T-helper 2 cell treated with Interferon-gamma antibody and Interleukin-4, amounts not matched to agents 5 μg/mL and 100 μg/mL, for 36 hours (primary cell): ENCODE results near the gene OR8J1.
"Not testable (repeated sequence)": the region's sequence is repeated elsewhere in the genome, so short reads cannot be mapped to it uniquely, and the experiment has no call there.

Source experiments
- DNase-seq: peaks from one replicate; pipeline ENCODE4 v3.0.0; 2021; ENCODE audit warnings: low spot score
- H3K27ac Mint-ChIP-seq: one replicate; pipeline ENCODE4 v1.8.0; 2021; ENCODE audit warnings: mild to moderate bottlenecking, mixed read lengths
- H3K27me3 Mint-ChIP-seq: one replicate; pipeline ENCODE4 v1.8.0; 2021; ENCODE audit warnings: low read depth, mixed read lengths
- H3K36me3 Mint-ChIP-seq: one replicate; pipeline ENCODE4 v1.8.0; 2021; ENCODE audit warnings: low read depth, mixed read lengths
- H3K4me1 Mint-ChIP-seq: one replicate; pipeline ENCODE4 v1.8.0; 2021; ENCODE audit warnings: low read depth, mixed read lengths
- H3K4me3 Mint-ChIP-seq: one replicate; pipeline ENCODE4 v1.8.0; 2022; ENCODE audit warnings: mild to moderate bottlenecking, moderate library complexity, mixed read lengths
- H3K9me3 Mint-ChIP-seq: one replicate; pipeline ENCODE4 v1.8.0; 2021; ENCODE audit warnings: mixed read lengths

OR8J1 gene, protein sequence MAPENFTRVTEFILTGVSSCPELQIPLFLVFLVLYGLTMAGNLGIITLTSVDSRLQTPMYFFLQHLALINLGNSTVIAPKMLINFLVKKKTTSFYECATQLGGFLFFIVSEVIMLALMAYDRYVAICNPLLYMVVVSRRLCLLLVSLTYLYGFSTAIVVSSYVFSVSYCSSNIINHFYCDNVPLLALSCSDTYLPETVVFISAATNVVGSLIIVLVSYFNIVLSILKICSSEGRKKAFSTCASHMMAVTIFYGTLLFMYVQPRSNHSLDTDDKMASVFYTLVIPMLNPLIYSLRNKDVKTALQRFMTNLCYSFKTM

DNA sequence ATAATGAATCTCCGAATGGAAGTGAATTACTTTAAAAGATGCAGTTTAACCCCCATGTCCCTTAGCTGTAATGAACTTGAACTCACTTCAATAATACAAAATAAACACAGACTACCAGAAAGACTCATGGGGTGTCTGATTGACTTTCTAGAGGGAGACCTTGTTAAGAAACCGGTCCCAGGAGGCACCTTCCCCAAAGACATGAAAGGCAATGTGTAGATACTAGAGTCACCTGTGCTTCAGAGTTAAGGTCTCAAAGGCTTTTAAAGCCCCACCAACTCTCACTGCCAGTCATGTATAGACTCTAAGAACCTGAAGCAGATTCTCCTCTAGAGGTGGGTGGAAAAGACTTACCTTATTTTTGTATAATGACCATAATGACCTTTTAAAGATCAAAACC, at the start of gene OR8J1:
OR8J1 (plus strand) TSS at position 301 of the 400 bp plus-strand sequence. CDS start 5,956 bp downstream, outside the sequence.
- H3K9me3 Mint-ChIP-seq = peaks cover 37% of the 10 kb centered on the region
- H3K36me3 Mint-ChIP-seq = no peaks in the 10 kb centered on the region
- H3K27ac Mint-ChIP-seq = no peak within 1 kb of the TSS
- no peak within 1 kb of the TSS for H3K4me3 Mint-ChIP-seq
- no peaks in the 10 kb centered on the region for H3K4me1 Mint-ChIP-seq
- DNase-seq = no peak
- no peaks in the 10 kb centered on the region for H3K27me3 Mint-ChIP-seq

DNA sequence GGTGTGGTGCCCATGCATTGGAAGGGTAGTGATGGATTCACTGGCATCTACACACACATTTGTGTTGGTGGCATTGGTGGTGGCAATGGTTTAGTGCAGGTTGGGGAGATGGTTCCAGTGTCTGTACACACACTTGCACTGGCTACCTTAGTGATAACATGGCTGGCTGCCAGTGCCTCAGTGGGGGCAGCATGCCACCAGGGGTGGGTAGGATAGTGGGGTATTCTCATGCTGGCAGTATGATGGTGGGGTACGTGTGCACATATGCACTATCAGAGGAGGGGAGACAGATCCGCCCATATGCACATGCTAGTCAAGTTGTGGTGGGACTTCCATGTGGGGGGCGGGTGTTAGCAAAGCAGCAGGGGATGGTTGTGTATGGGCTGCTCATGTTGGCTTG, 46.3 kb upstream of the OR8J1 start:
- no peak overlapping the region for H3K27ac Mint-ChIP-seq
- no peak for DNase-seq
- no peak overlapping the region for H3K4me3 Mint-ChIP-seq
- no peaks in the 10 kb centered on the region for H3K4me1 Mint-ChIP-seq
- no peaks in the 10 kb centered on the region for H3K27me3 Mint-ChIP-seq
- H3K36me3 Mint-ChIP-seq = no peaks in the 10 kb centered on the region
- H3K9me3 Mint-ChIP-seq = peaks cover 68% of the 10 kb centered on the region

DNA sequence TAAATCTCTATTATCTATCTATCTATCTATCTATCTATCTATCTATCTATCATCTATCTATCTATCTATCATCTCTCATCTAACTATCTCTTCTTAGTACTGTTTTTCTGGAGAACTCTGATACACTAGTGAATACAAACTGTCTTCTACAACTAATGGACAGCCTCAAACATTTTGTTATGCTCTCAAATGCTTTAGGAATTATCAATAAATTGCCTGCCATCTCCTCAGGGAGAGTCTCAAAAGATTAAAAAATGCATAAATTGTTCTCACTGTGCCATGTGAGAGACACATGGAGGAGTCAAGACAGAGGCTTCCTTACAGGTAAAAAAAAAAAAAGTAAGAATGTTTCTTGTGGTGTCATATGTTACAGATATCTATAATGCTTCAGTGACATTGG, 39.2 kb upstream of the OR8J1 start, which contains the start of gene OR8K3:
OR8K3 (plus strand) TSS at position 301 of the 400 bp plus-strand sequence. CDS start 3,163 bp downstream, outside the sequence.
- Mint-ChIP-seq H3K27ac (no peak within 1 kb of the TSS), H3K27me3 (no peaks in the 10 kb centered on the region), H3K9me3 (peaks cover 48% of the 10 kb centered on the region), H3K4me3 (no peak within 1 kb of the TSS), H3K4me1 (no peaks in the 10 kb centered on the region), H3K36me3 (no peaks in the 10 kb centered on the region)
- DNase-seq = no peak

DNA sequence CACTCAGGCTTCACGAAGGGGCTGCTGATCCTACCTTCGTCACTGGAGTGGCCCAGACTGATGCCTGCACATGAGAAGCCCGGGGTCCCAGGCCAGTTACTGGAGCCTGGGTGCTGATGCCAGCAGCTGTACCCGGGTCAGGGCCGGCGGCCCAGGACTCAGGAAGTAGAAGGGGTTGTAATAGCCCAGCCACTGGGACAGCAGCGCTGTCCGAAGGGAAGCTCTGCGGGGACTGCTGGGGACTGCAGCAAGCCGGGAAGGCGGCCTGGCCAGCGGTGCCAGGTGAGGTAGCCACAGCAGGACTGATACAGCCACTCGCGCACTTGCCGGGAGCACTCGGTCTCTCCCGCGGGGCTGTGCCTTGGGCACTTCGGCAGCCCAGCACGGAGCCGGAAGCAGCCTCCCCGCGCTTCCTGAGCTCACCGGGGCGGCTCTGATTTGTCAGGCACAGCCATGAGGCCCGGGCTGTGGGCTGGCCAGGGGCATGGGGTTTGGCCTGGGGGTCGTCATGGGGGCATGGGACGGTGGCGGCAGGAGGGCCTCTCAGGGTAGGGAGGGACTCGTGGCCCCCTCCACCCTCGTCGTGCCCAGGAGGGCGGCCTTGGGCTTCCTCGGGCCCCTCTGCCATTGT, 22.1 kb upstream of the OR8J1 start:
- H3K27me3 Mint-ChIP-seq = no peaks in the 10 kb centered on the region
- DNase-seq = no peak
- H3K9me3 Mint-ChIP-seq = peaks cover 30% of the 10 kb centered on the region
- H3K4me3 Mint-ChIP-seq = no peak overlapping the region
- H3K36me3 Mint-ChIP-seq = no peaks in the 10 kb centered on the region
- no peaks in the 10 kb centered on the region for H3K4me1 Mint-ChIP-seq
- H3K27ac Mint-ChIP-seq = no peak overlapping the region

DNA sequence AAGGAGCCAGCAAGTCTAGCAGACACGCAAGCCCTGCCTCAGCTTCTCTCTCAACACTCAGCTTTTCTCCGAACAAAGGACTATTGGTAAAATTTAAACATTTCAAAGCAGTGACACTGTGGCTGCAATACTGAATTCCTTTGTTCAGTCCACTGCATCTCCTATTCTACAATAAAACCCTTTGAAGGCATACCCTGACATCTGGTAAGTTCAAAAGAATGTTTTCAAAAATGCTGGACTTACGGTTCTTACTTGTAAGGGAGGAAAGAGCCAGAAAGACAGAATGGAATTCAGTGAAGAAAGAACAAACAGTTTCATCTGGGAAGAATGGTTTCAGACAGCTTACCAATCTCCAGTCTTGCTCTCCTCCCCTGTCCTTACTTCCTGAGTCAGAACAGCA, 20.9 kb upstream of the OR8J1 start:
- no peaks in the 10 kb centered on the region for H3K4me1 Mint-ChIP-seq
- peaks cover 29% of the 10 kb centered on the region for H3K9me3 Mint-ChIP-seq
- no peak overlapping the region for H3K27ac Mint-ChIP-seq
- no peaks in the 10 kb centered on the region for H3K27me3 Mint-ChIP-seq
- no peaks in the 10 kb centered on the region for H3K36me3 Mint-ChIP-seq
- no peak for DNase-seq
- no peak overlapping the region for H3K4me3 Mint-ChIP-seq

DNA sequence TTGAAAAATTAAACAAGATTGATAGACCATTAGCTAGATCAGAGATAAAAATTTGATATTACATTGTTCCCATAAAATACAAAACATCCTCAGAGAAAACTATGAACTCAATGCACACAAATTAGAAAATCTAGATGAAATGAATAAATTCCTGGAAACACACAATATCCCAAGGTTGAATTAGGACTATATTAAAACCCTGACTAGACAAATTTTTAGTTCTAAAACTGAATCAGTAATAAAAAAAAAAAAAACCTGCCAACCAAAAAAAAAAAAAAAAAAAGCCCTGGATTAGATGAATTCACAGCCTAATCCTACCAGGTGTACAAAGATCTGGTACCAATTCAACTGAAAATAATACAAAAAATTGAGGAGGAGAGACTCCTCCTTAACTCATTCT, 13.8 kb upstream of the OR8J1 start:
- Mint-ChIP-seq H3K27ac (no peak overlapping the region), H3K9me3 (peaks cover 56% of the 10 kb centered on the region), H3K27me3 (no peaks in the 10 kb centered on the region), H3K4me3 (no peak overlapping the region), H3K36me3 (no peaks in the 10 kb centered on the region), H3K4me1 (no peaks in the 10 kb centered on the region)
- DNase-seq = no peak

DNA sequence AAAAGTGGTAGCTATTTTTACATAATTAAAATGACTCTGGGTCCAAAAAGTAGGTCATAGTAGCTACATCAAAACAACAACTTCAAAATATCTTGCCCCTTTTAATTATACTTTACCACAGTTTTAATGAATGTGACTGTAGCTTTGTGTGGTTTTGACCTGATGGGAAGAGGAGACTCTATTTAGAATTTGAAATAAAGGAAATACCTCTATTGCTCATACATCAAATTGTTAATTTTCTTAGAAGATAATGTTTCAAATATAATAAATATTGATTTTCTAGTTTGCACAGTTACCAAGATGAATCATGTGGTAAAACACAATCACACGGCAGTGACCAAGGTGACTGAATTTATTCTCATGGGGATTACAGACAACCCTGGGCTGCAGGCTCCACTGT, 8.4 kb upstream of the OR8J1 start, which contains the start of gene OR8K1:
OR8K1 (plus strand) TSS at position 301 of the 400 bp plus-strand sequence; CDS start at position 301, 0 bp downstream.
- Mint-ChIP-seq H3K4me3 (no peak within 1 kb of the TSS), H3K27me3 (no peaks in the 10 kb centered on the region), H3K36me3 (no peaks in the 10 kb centered on the region), H3K4me1 (no peaks in the 10 kb centered on the region), H3K27ac (no peak within 1 kb of the TSS), H3K9me3 (peaks cover 44% of the 10 kb centered on the region)
- no peak for DNase-seq

DNA sequence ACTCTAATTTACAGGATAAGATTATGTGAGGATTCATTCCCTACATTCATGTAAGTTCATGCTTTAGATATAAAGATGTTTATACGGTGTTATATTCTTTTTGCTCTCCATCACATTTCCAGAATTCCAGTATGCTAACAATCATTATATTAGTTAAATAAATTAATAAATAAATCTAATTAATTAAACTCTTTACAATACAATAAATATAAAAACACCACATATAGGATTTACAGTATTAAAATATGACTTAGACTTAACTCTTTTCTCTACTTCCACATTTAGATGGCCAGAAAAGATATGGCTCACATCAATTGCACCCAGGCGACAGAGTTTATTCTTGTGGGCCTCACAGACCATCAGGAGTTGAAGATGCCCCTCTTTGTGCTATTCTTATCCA, 21.2 kb downstream of the OR8J1 start, which contains the start of gene OR8U1:
OR8U1 (plus strand) TSS at position 301 of the 400 bp plus-strand sequence; CDS start at position 301, 0 bp downstream.
- Mint-ChIP-seq H3K27ac (no peak within 1 kb of the TSS), H3K4me1 (no peaks in the 10 kb centered on the region), H3K27me3 (no peaks in the 10 kb centered on the region), H3K36me3 (no peaks in the 10 kb centered on the region), H3K4me3 (no peak within 1 kb of the TSS), H3K9me3 (peaks cover 46% of the 10 kb centered on the region)
- no peak for DNase-seq

DNA sequence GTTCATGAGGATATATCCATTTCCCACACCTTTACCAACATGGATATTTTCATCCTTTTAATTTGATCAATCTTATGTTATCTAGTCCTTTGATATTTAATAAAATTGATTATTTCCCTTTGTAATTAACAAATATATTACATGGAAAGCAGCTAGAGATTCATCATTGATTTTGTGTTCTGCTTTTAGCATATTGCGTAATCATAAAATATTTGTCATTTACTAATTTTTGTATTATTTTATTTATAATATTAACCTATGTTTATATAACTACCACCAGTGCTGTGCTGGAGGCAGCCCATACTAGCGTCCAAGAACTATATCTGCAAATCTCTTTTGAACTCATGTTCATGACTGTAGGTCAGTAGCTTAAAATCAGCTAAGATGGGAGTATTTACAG, 26.0 kb downstream of the OR8J1 start:
- H3K27ac Mint-ChIP-seq = no peak overlapping the region
- peaks cover 36% of the 10 kb centered on the region for H3K9me3 Mint-ChIP-seq
- no peak for DNase-seq
- H3K4me3 Mint-ChIP-seq = no peak overlapping the region
- H3K36me3 Mint-ChIP-seq = no peaks in the 10 kb centered on the region
- no peaks in the 10 kb centered on the region for H3K27me3 Mint-ChIP-seq
- no peaks in the 10 kb centered on the region for H3K4me1 Mint-ChIP-seq

DNA sequence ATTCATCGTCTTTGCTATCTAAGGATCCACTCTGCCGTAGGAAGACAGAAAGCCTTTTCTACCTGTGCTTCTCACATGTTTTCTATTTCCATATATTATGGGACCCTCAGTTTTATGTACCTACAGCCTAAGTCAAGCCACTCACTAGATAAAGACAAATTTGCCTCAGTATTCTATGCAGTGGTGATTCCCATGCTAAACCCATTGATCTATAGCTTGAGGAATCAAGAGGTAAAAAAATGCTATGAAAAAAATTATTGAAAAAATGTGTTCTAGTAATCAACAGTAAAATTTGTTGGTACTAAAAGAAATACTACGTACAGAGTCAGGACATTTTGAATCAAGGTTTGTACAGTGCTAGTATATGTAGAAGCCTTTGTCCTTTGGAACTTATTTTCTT, 40.3 kb downstream of the OR8J1 start:
- Mint-ChIP-seq H3K4me1 (no peaks in the 10 kb centered on the region), H3K9me3 (peaks cover 35% of the 10 kb centered on the region)
- DNase-seq = no peak

DNA sequence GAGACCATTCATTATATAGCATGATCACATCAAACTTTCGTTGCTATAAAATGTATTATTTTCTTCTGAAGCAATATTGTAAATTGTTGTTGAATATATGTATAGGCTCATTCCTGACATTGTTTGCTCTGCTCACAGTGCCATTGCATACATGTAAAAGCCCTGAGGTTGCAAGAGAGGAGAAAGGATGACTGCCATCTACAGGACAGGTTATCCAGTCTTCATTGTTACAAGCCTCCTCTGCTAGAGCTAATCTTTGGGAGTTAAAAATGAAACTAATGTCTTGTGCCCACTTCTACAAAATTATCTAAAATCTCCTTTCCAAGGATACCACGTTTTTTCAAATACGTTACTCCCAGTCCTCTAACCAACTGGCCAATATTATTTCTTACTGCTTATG, 42.0 kb downstream of the OR8J1 start:
- Mint-ChIP-seq H3K36me3 (no peaks in the 10 kb centered on the region), H3K4me1 (no peaks in the 10 kb centered on the region), H3K27ac (no peak overlapping the region), H3K4me3 (no peak overlapping the region), H3K27me3 (no peaks in the 10 kb centered on the region), H3K9me3 (peaks cover 37% of the 10 kb centered on the region)
- no peak for DNase-seq

More for the DNA sequence above, 40.3 kb downstream of the OR8J1 start:
- no peaks in the 10 kb centered on the region for H3K36me3 Mint-ChIP-seq
- no peak overlapping the region for H3K27ac Mint-ChIP-seq
- no peak overlapping the region for H3K4me3 Mint-ChIP-seq
- H3K27me3 Mint-ChIP-seq = no peaks in the 10 kb centered on the region

DNA sequence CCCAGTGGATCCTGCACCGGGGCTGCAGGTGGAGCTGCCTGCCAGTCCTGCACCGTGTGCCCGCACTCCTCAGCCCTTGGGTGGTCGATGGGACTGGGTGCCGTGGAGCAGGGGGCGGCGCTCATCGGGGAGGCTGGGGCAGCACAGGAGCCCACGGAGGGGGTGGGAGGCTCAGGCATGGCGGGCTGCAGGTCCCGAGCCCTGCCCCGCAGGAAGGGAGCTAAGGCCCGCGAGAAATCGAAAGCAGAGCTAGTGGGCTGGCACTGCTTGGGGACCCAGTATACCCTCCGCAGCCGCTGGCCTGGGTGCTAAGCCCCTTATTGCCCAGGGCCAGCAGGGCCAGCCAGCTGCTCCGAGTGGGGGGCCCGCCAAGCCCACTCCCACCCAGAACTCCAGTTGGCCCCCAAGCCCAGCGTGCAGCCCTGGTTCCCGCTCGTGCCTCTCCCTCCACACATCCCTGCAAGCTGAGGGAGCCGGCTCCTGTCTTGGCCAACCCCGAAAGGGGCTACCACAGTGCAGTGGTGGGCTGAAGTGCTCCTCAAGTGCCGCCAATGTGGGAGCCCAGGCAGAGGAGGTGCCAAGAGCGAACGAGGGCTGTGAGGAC, 47.9 kb downstream of the OR8J1 start:
- H3K9me3 Mint-ChIP-seq = peaks cover 39% of the 10 kb centered on the region
- not testable (repeated sequence) for H3K27ac Mint-ChIP-seq, H3K4me3 Mint-ChIP-seq, H3K27me3 Mint-ChIP-seq, H3K4me1 Mint-ChIP-seq, H3K36me3 Mint-ChIP-seq, DNase-seq

DNA sequence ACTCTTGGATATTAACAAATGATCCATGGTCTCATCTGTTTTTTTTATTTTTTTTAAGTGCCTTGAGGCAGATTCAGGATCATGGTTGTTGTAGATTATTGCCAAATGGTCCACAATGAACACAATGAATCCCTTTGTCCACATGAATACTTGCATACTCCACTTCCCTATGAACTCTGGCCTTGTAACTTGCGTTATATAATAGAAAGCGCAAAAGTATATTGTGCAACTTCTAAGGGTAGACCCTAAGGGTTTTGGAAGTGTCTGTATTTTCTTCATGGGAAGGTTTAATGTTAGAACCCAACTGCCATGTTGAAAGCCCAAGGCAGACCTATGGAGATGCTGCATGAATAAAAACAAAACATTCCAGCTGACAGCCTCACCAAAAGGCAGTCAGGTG, 50.3 kb downstream of the OR8J1 start:
- Mint-ChIP-seq H3K4me1 (no peaks in the 10 kb centered on the region), H3K27me3 (no peaks in the 10 kb centered on the region), H3K9me3 (peaks cover 39% of the 10 kb centered on the region), H3K36me3 (no peaks in the 10 kb centered on the region), H3K4me3 (no peak overlapping the region), H3K27ac (no peak overlapping the region)
- no peak for DNase-seq

DNA sequence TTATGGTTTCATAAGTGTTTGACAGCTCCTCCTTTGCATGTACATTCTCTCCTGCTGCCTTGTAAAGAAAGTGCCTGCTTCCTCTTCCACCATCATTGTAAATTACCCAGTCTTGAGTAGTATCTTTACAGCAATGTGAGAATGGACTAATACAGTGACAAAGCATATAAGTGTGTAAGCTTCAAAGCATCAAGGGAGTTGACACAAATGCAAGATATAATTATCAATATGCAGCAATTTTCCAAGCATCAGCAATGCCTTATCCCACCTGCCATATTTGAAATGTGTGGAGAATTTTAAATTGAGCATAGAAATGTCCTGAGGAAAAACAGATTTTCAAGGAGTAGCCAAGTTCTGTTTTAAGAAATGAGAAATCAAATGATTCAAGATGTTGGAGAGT, 56.7 kb downstream of the OR8J1 start:
- Mint-ChIP-seq H3K27me3 (no peaks in the 10 kb centered on the region), H3K27ac (no peak overlapping the region), H3K4me3 (no peak overlapping the region), H3K9me3 (peaks cover 46% of the 10 kb centered on the region), H3K4me1 (no peaks in the 10 kb centered on the region), H3K36me3 (no peaks in the 10 kb centered on the region)
- DNase-seq = no peak
